Natural killer cell treated with Interleukin-12 subunit alpha and Interleukin-12 subunit beta and Interleukin-15 and Interleukin-18, amount 100 ng/mL, for 72 hours (primary cell): ENCODE data around the gene MGAT2. TPM values are rescaled to one million over a fixed set of nuclear protein-coding genes. Genes with fewer than 3 reads are reported as not detected.
A peak's percentile ranks its signal among the peaks of the same experiment; 100 is the strongest.
"Not testable (repeated sequence)": the region's sequence is repeated elsewhere in the genome, so short reads cannot be mapped to it uniquely, and the experiment has no call there.

Experiments used
- ATAC-seq, 2 donors: fragments of 150-1000 bp; cut with Tn5 transposase in 1 of 2; sonication (Bioruptor Pico), chemical (Tn5 transposase) in 1 of 2; 2 replicates each; pipeline ENCODE4 v1.10.0; 2021
- DNase-seq: peaks from one replicate; pipeline ENCODE4 v3.0.0; 2022; ENCODE audit warnings: low spot score
- H3K27ac Mint-ChIP-seq, 2 donors: 1 replicate in 1 of 2; 2 replicates in 1 of 2; pipeline ENCODE4 v1.8.0; 2022; ENCODE audit warnings: mixed read lengths in 2 of 2, mild to moderate bottlenecking in 1 of 2, moderate library complexity in 1 of 2
- H3K27me3 Mint-ChIP-seq, 2 donors: 1 replicate in 1 of 2; 2 replicates in 1 of 2; pipeline ENCODE4 v1.8.0; 2022; ENCODE audit warnings: mixed read lengths in 2 of 2
- H3K36me3 Mint-ChIP-seq: one replicate; pipeline ENCODE4 v1.8.0; 2022; ENCODE audit warnings: mixed read lengths
- H3K4me1 Mint-ChIP-seq, 2 donors: 1 replicate in 1 of 2; 2 replicates in 1 of 2; pipeline ENCODE4 v1.8.0; 2022; ENCODE audit warnings: low read depth in 2 of 2, mixed read lengths in 2 of 2, mild to moderate bottlenecking in 1 of 2
- H3K4me3 Mint-ChIP-seq: one replicate; pipeline ENCODE4 v1.8.0; 2022; ENCODE audit warnings: mixed read lengths
- H3K9me3 Mint-ChIP-seq: 2 replicates; pipeline ENCODE4 v1.8.0; 2022; ENCODE audit warnings: mixed read lengths
- total RNA-seq, 2 donors: library from RNA; stranded (reverse); gene quantifications; one replicate each; pipeline ENCODE4 v1.2.3, GENCODE V29; 2022

The MGAT2 gene
- total RNA-seq, 2 donors from 2014 or later, result 76.3 to 93.6 TPM

- no peak for ATAC-seq
- Mint-ChIP-seq H3K27me3 (no peaks in the 10 kb centered on the region), H3K4me1 (peaks cover 17 to 22% of the 10 kb centered on the region in 2 donors), H3K36me3 (peaks cover 12% of the 10 kb centered on the region), H3K27ac (no peak overlapping the region), H3K4me3 (no peak overlapping the region), H3K9me3 (no peaks in the 10 kb centered on the region)
- no peak for DNase-seq
These were observed 31.2 kb upstream of the MGAT2 start for GRCh38 chr14:49589387-49589786.

GRCh38 chr14:49593016-49593415, 27.6 kb upstream of the MGAT2 start:
- no peaks in the 10 kb centered on the region for H3K36me3 Mint-ChIP-seq
- peaks cover 0 to under 1% of the 10 kb centered on the region in 2 donors for H3K4me1 Mint-ChIP-seq

GRCh38 chr14:49594347-49595091, 26.1 kb upstream of the MGAT2 start:
- DNase-seq (no peak), ATAC-seq (no peak)
- Mint-ChIP-seq H3K9me3 (no peaks in the 10 kb centered on the region), H3K27ac (no peak overlapping the region), H3K4me1 (peaks cover 0 to 3% of the 10 kb centered on the region in 2 donors), H3K36me3 (no peaks in the 10 kb centered on the region), H3K27me3 (no peaks in the 10 kb centered on the region), H3K4me3 (no peak overlapping the region)

More at GRCh38 chr14:49593016-49593415, 27.6 kb upstream of the MGAT2 start:
- no peak overlapping the region for H3K27ac Mint-ChIP-seq
- no peaks in the 10 kb centered on the region for H3K27me3 Mint-ChIP-seq
- H3K9me3 Mint-ChIP-seq, result no peaks in the 10 kb centered on the region
- no peak for ATAC-seq
- no peak overlapping the region for H3K4me3 Mint-ChIP-seq
- no peak for DNase-seq

DNA sequence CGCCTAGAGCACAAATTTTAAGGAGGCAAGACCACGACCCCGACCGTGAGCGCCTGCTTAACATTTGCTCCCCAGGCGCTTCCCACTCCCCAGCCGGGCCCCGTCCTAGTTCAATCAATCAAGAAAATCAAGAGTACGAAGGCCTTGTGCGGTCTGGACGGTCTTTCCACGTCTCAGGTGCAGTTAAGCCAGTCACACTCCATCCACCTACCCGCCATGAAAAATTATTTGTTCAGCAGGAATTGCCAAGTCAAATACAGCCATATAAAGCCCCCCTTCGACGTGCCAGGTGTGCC, 22.5 kb upstream of the MGAT2 start:
- peaks cover 5 to 11% of the 10 kb centered on the region in 2 donors for H3K4me1 Mint-ChIP-seq
- DNase-seq (no peak), ATAC-seq (peak; percentile 1)
- H3K4me3 Mint-ChIP-seq, result peak overlapping the region; percentile 94
- H3K27ac Mint-ChIP-seq, result peak overlapping the region; percentile 99
- H3K9me3 Mint-ChIP-seq, result no peaks in the 10 kb centered on the region
- H3K27me3 Mint-ChIP-seq, result no peaks in the 10 kb centered on the region
- H3K36me3 Mint-ChIP-seq, result peaks cover 5% of the 10 kb centered on the region

DNA sequence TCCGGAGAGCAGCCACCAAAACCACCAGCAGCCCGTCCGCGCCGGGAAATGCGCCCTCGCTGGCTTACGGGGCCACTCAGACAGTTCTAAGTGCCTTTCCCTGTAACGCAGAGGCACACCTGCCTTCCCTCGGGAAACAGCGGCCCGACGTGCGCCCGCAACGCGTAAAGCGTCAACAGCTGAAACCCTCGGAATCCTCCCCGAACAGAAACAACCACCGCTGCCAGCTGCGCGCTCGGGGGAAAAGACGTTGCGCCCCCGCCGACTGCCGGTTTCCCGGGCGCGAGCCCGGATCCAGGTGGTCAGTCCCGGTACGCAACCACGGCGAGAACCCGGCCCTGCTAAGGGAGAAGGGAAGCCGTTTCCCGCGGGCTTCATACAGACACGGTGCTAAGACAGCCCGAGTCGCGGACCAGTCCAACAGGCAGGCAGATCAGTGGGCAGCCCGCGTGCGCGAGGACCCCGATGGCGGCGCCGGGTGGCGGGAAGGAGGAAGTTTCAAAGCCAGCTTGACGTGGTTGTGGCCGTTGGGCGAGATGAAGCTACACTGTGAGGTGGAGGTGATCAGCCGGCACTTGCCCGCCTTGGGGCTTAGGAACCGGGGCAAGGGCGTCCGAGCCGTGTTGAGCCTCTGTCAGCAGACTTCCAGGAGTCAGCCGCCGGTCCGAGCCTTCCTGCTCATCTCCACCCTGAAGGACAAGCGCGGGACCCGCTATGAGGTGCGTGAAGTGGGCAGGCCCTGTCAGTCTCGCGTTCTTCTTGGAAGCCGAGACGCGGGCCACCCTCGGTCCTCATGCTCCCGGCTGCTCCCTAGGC, 21.9 kb upstream of the MGAT2 start, which contains the start of gene LRR1:
Gene LRR1, plus strand, starts transcription at position 456 of the 816 bp plus-strand sequence. Its CDS starts 81 bp downstream, at position 537.
- no peaks in the 10 kb centered on the region for H3K9me3 Mint-ChIP-seq
- peak within 1 kb of the TSS; percentile 99 for H3K27ac Mint-ChIP-seq
- DNase-seq (peak; percentile 90), ATAC-seq (peak; percentile 90 to 94)
- H3K36me3 Mint-ChIP-seq, result peaks cover 5% of the 10 kb centered on the region
- no peaks in the 10 kb centered on the region for H3K27me3 Mint-ChIP-seq
- peaks cover 5 to 11% of the 10 kb centered on the region in 2 donors for H3K4me1 Mint-ChIP-seq
- H3K4me3 Mint-ChIP-seq, result peak within 1 kb of the TSS; percentile 94

DNA sequence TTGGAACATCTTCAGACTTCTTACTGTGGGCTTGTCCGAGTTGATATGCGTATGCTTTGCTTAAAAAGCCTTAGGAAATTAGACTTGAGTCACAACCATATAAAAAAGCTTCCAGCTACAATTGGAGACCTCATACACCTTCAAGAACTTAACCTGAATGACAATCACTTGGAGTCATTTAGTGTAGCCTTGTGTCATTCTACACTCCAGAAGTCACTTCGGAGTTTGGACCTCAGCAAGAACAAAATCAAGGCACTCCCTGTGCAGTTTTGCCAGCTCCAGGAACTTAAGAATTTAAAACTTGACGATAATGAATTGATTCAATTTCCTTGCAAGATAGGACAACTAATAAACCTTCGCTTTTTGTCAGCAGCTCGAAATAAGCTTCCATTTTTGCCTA, 13.0 kb upstream of the MGAT2 start:
- ATAC-seq, result no peak

DNA sequence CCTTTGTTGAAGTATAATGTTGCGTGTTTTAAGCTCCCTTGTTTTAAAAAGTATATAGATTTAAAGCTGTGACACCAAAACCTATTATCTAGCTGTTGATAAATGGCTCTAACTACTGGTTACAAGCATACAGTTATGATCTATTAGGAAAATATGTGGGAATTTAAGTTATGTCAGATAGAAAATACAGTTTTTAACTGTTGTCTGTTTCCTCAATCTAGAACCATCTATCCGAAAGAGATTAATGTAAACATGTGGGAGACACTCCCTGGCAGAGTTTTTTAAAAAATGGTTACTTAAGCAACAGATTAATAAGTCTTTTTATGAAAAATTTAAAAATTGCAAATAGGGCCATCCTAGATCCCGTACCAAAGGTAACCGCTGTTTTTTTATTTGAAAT, 8.3 kb upstream of the MGAT2 start:
- Mint-ChIP-seq H3K9me3 (no peaks in the 10 kb centered on the region), H3K36me3 (no peaks in the 10 kb centered on the region), H3K27me3 (no peaks in the 10 kb centered on the region), H3K4me1 (peaks cover 0 to 10% of the 10 kb centered on the region in 2 donors), H3K27ac (no peak overlapping the region), H3K4me3 (no peak overlapping the region)
- ATAC-seq (no peak), DNase-seq (no peak)

More for the DNA sequence above, 13.0 kb upstream of the MGAT2 start:
- H3K27ac Mint-ChIP-seq, result no peak overlapping the region
- H3K4me3 Mint-ChIP-seq, result no peak overlapping the region
- H3K27me3 Mint-ChIP-seq, result no peaks in the 10 kb centered on the region
- H3K4me1 Mint-ChIP-seq, result peaks cover 11% of the 10 kb centered on the region in 2 donors
- peaks cover 12% of the 10 kb centered on the region for H3K36me3 Mint-ChIP-seq
- no peaks in the 10 kb centered on the region for H3K9me3 Mint-ChIP-seq
- DNase-seq, result no peak

- peaks cover 4 to 13% of the 10 kb centered on the region in 2 donors for H3K4me1 Mint-ChIP-seq
- no peak overlapping the region for H3K27ac Mint-ChIP-seq
- no peak for ATAC-seq
These were observed 7.9 kb upstream of the MGAT2 start for GRCh38 chr14:49612671-49613070.

GRCh38 chr14:49614196-49614595, 6.4 kb upstream of the MGAT2 start:
- peaks cover 13% of the 10 kb centered on the region for H3K36me3 Mint-ChIP-seq
- ATAC-seq (no peak), DNase-seq (no peak)
- no peaks in the 10 kb centered on the region for H3K27me3 Mint-ChIP-seq
- no peaks in the 10 kb centered on the region for H3K9me3 Mint-ChIP-seq
- H3K4me1 Mint-ChIP-seq, result peaks cover 17 to 18% of the 10 kb centered on the region in 2 donors
- H3K27ac Mint-ChIP-seq, result no peak overlapping the region
- H3K4me3 Mint-ChIP-seq, result no peak overlapping the region

More at GRCh38 chr14:49612671-49613070, 7.9 kb upstream of the MGAT2 start:
- Mint-ChIP-seq H3K27me3 (no peaks in the 10 kb centered on the region), H3K36me3 (no peaks in the 10 kb centered on the region), H3K9me3 (no peaks in the 10 kb centered on the region), H3K4me3 (no peak overlapping the region)
- no peak for DNase-seq

DNA sequence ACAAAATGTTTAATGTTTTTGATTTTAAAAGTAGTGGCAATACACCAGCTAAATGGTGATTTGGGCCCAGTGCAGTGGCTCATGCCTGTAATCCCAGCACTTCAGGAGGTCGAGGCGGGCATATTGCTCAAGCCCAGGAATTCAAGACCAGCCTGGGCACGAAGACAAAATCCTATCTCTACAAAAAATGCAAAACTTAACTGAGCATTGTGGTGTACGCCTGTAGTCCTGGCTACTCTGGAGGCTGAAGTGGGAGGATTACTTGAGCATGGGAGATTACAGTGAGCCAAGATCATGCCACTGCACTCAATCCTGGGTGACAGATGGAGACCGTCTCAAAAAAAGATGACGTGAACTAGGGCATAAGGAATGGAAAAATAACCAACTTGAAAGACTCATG, 4.8 kb upstream of the MGAT2 start:
- H3K4me3 Mint-ChIP-seq, result no peak overlapping the region
- peaks cover 17 to 19% of the 10 kb centered on the region in 2 donors for H3K4me1 Mint-ChIP-seq
- ATAC-seq, result no peak
- no peaks in the 10 kb centered on the region for H3K27me3 Mint-ChIP-seq
- DNase-seq, result no peak
- H3K27ac Mint-ChIP-seq, result peak overlapping the region; percentile 38 to 83
- H3K36me3 Mint-ChIP-seq, result peaks cover 13% of the 10 kb centered on the region
- H3K9me3 Mint-ChIP-seq, result no peaks in the 10 kb centered on the region

DNA sequence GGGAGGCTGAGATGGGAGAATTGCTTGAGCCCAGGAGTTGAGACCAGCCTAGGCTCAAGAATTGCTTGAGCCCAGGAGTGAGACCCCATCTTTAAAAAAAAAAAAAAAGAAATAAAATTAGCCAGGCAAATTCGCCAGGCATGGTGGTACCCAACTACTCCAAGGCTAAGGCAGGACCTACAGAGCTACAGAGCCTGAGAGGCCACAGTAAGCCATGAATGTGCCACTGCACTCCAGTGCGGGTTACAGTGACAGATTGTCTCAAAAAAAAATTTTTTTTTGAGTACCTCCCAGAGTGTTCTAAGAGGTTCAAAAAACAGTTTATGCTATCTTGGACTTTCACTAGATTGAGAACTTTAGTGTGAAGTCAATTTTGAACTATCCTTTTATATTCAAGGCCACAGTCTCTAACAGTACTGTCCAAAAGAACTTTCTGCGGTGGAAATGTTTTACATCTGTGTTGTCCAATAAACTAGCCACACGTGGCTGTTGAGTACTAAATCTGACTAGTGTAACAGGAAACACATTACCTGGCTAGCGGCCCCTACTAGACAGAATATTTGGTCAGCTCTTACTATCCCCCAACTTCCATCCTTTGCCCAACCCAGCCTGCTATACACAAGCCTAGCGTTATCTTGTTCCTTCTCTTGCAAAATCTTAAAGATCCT, 2.6 kb upstream of the MGAT2 start:
- Mint-ChIP-seq H3K4me3 (peak overlapping the region; percentile 91), H3K27me3 (no peaks in the 10 kb centered on the region), H3K36me3 (peaks cover 23% of the 10 kb centered on the region), H3K27ac (peak overlapping the region; percentile 95 to 100), H3K9me3 (no peaks in the 10 kb centered on the region), H3K4me1 (peaks cover 27 to 30% of the 10 kb centered on the region in 2 donors)
- ATAC-seq (no peak), DNase-seq (no peak)

- H3K4me1 Mint-ChIP-seq, result peaks cover 28 to 41% of the 10 kb centered on the region in 2 donors
- not testable (repeated sequence) for DNase-seq, H3K27me3 Mint-ChIP-seq, H3K9me3 Mint-ChIP-seq, ATAC-seq
- peak overlapping the region; percentile 91 for H3K4me3 Mint-ChIP-seq
- H3K27ac Mint-ChIP-seq, result peak overlapping the region; percentile 95 to 100
- H3K36me3 Mint-ChIP-seq, result peaks cover 23% of the 10 kb centered on the region
These were observed 1.3 kb upstream of the MGAT2 start for GRCh38 chr14:49619273-49619672.

- Mint-ChIP-seq H3K4me3 (peak overlapping the region; percentile 91), H3K36me3 (peaks cover 23% of the 10 kb centered on the region), H3K4me1 (peaks cover 29 to 45% of the 10 kb centered on the region in 2 donors), H3K9me3 (no peaks in the 10 kb centered on the region), H3K27me3 (no peaks in the 10 kb centered on the region), H3K27ac (peak overlapping the region; percentile 95 to 100)
- no peak for DNase-seq
- no peak for ATAC-seq
These were observed 869 bp upstream of the MGAT2 start for GRCh38 chr14:49619730-49620129.
